GM12872 (cell line): ENCODE data around the gene CDC5L.
A peak's percentile ranks its signal among the peaks of the same experiment; 100 is the strongest.

ENCODE experiments used
- TF ChIP-seq, protein P1 (sequence below): IDR thresholded peaks from 3 replicates; pipeline ENCODE4 v1.5.1; 2011; ENCODE audit warnings: low read depth, mild to moderate bottlenecking, low read length, moderate library complexity; ENCODE audit not compliant: insufficient read depth

The CDC5L gene

DNA sequence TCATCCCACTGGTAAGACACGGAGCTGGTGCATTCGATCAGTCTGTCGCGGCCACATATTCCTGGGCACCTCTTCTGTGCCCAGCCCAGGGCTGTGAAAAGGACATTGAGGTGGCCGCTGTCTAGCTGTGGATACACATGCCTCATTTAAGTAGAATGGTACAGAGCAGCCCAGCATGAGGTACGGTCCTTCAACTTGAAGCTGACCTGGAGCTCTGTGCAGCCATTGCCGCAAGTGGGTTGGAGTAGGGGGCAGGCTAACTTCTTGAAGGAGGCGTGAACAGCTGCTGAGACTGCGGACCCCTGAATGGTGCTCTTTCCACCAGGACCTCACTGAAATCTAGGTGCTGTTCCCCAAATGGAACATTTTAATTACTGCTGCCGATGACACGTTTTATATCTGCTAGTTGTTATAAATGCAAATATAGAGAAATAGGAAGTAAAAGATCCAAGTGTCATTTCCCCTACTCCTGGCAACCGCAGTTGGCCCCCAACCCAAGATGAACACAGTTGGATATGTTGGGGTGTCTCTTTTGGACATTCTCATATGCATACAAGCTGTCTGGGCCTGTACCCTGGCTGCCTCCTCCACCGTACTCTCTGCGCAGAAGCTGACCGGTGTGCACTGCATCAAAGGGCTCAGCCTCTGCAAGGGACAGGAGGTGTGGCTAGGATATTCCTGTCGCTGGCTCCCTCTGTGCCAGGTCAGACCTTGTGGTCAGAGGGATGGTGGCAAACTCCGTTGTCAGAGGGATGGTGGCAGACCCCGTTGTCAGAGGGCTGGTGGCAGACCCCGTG is 86.1 kb downstream of the CDC5L start:
- TF ChIP-seq, protein P1, sequence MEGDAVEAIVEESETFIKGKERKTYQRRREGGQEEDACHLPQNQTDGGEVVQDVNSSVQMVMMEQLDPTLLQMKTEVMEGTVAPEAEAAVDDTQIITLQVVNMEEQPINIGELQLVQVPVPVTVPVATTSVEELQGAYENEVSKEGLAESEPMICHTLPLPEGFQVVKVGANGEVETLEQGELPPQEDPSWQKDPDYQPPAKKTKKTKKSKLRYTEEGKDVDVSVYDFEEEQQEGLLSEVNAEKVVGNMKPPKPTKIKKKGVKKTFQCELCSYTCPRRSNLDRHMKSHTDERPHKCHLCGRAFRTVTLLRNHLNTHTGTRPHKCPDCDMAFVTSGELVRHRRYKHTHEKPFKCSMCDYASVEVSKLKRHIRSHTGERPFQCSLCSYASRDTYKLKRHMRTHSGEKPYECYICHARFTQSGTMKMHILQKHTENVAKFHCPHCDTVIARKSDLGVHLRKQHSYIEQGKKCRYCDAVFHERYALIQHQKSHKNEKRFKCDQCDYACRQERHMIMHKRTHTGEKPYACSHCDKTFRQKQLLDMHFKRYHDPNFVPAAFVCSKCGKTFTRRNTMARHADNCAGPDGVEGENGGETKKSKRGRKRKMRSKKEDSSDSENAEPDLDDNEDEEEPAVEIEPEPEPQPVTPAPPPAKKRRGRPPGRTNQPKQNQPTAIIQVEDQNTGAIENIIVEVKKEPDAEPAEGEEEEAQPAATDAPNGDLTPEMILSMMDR = no peak

DNA sequence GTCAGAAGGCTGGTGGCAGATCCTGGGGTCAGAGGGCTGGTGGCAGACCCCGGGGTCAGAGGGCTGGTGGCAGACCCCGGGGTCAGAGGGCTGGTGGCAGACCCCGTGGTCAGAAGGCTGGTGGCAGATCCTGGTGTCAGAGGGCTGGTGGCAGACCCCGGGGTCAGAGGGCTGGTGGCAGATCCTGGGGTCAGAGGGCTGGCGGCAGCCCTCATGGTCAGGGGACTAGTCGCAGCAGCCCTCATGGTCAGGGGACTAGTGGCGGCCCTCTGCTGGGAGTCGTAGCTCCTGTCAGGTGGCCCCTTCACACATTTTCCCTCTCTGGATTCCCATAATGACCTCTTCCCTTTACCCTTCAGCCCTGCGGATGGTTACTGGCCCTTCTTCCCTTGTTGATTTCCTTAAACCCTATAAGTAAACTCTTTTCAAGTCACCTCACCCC is 86.7 kb downstream of the CDC5L start:
- TF ChIP-seq, protein P1 = no peak

DNA sequence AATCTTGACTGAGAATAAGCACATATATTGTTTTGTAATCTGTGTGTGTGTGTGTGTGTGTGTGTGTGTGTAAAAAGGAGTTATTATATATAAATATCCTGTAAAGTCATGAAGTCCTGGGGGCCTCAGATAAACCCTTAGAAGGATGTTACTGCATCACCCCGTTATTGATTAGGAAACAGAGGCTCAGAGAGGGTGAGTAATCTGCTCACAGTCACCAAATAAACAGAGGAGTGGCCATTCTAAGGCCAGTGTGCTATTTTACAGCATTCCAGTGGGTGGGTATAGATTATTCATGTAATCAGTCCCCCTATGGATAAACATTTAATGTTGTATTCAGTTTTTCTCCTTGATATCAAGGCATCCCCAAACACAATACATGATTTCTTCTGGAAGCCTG is 87.1 kb downstream of the CDC5L start:
- TF ChIP-seq, protein P1 = no peak

DNA sequence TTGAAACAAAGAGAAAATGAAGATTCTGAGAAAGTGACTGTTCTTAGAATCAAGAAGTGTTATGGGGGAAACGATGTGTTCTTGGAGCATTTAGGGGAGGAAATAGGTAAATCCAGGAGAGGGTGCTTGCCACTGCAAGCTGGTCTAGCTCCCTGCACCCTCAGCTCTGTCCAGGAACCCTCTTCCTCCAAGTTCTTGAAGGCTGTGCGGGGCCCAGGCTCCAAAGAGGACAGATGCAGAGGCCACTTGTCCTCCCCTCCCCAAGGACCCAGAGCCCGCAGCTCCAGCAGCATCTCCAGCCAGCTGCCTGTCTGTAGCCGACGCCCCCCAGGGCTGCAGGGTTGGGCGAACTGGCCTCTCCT is 87.9 kb downstream of the CDC5L start:
- TF ChIP-seq, protein P1 = no peak

DNA sequence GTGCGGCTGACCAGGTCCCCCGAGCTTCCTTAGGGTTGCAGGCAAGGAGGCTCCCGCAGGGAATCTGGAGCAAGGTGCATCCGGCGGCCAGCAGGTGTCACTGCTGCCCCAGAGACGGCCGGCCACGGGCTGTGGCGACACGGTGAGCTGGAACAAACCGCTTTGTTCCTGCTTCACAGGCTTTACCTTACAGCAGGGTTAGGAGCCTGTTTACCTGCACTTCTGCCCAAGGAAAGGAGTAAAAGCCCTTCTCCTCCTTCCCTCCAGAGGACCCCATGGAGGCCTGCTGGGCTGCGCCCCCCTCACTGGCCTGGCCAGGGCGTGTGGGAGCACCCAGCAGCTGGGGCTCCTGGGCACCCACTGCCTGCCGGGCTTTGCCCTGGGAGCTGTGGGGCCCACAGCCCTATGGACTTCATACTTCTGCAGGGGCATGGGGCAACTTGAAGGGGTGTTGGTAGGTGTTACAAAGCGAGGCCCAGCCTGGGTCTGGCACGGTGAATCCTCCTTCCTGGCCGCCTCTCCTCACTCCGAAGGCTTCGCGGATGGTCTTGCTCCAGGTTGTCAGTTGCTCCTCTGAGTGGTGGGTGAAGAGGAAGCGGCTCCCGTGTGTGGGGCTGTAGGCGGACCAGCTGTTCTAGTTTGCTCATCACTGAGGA is 88.4 kb downstream of the CDC5L start:
- TF ChIP-seq, protein P1 = peak; percentile 92

DNA sequence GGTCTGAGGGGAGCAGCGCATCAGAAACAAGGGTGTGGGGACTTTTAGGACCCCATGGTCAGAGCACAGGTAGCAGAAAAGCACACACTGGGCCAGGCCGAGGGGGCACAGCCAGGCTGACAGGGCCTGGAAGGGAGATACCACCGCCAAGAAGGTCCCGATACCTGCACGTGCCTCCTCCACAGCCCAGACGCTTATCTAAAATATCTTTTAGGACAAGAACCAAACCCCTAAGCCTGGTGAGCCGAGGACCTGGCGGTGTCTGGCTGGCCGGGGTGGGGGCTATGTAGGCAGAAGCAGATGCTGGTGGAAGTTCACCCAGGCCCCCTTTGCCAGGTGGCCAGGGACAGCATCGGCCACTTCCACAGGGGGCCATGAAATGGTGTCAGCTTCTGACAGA is 89.3 kb downstream of the CDC5L start:
- TF ChIP-seq, protein P1 = no peak

DNA sequence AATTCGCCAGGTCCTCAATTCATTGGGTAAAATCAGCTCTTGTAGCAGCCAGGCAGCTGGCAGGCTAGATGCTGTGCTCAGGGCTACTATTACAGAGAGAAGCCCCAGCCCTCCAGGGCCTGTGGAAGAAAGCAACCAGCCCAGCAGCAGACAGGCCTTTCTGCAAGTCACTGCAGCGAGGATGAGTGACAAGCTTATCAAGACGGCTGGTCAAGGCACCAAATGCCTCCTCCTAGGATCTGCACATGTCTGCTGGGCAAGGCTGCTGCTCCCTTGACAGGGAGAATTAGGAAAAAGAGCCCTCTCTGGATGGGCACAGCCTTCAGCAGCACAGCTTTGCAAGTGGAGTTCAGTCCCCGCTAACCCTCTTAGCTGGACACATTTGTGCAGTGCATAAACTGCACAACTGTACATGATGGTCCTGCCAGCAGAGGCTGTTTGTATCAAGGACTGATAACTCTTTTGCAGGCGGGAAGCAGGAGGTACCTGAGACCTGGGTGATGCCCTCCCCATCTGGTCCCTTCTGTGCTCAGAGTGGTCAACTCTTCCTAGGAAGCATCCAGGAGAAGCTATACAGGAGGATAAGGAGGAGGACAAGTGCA is 89.9 kb downstream of the CDC5L start:
- TF ChIP-seq, protein P1 = no peak
